ENCODE measurements around the gene KLHL25. TPM values are rescaled to one million over a fixed set of nuclear protein-coding genes. Genes with fewer than 3 reads are reported as not detected.

Gene KLHL25
- total RNA-seq, 1 donor from 2014 or later: 2.0 TPM

- ChIA-PET POLR2A (no interaction called here), CTCF (no interaction called here)
- TF ChIP-seq CTCF (IDR thresholded peaks at IDR 0.05): no peak
- no peak overlapping the region for H3K27ac Mint-ChIP-seq
- intact Hi-C loops (cut with micrococcal nuclease): no loop called here
- ATAC-seq (ENCODE audit: low read depth) (no peak), DNase-seq (no peak)
- no peaks in the 10 kb centered on the region for H3K4me1 Mint-ChIP-seq
- peaks cover 93% of the 10 kb centered on the region for H3K36me3 Mint-ChIP-seq (ENCODE audit: low read depth)
- no peaks in the 10 kb centered on the region for H3K9me3 Mint-ChIP-seq
- H3K27me3 Mint-ChIP-seq: no peaks in the 10 kb centered on the region
- no peak overlapping the region for H3K4me3 Mint-ChIP-seq
Measured at GRCh38 chr15:85745023-85745422, 49.7 kb downstream of the KLHL25 start.

GRCh38 chr15:85744579-85744978 is 50.1 kb downstream of the KLHL25 start:
- TF ChIP-seq CTCF (IDR thresholded peaks at IDR 0.05): no peak
- ChIA-PET CTCF (no interaction called here), POLR2A (no interaction called here)
- no peaks in the 10 kb centered on the region for H3K4me1 Mint-ChIP-seq
- ATAC-seq (ENCODE audit: low read depth) (no peak), DNase-seq (no peak)
- H3K4me3 Mint-ChIP-seq: no peak overlapping the region
- peaks cover 98% of the 10 kb centered on the region for H3K36me3 Mint-ChIP-seq (ENCODE audit: low read depth)
- H3K27me3 Mint-ChIP-seq: no peaks in the 10 kb centered on the region
- intact Hi-C loops (cut with micrococcal nuclease): no loop called here
- no peak overlapping the region for H3K27ac Mint-ChIP-seq
- no peaks in the 10 kb centered on the region for H3K9me3 Mint-ChIP-seq

- peak overlapping the region; percentile 18 for H3K27ac Mint-ChIP-seq
- H3K36me3 Mint-ChIP-seq (ENCODE audit: low read depth): peaks cover 96% of the 10 kb centered on the region
- POLR2A ChIA-PET: no interaction called here
Measured at GRCh38 chr15:85743392-85744055, 51.2 kb downstream of the KLHL25 start.

DNA sequence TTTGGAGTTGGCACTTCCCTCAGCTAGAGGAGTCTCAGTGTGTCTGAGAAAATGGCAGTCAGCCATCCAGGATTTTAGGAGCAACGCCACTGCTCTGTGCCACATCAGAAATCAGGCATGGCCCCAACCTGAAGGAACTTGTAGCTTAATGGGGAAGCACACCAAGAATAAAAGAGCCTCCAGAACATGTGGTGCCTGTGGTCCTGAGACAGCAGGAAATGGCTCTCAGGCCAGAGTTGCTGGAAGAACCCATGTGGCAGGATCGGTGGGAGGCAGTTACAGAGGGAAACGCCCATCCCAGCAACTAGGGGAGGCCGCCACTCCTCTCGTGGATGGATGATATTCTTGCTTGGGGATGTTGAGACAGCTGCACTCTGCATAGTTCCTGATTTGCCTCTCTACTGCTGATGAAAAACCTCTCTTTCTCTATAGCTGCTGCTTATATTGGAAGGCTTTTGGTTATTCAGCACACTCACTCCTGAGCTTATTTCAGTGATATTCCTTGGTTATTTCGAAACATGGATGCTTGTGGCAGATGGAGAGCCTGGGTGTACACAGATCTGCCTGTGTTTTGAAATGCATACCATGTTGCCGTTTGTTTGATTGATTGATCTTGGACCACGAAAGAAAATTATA is 52.4 kb downstream of the KLHL25 start:
- Mint-ChIP-seq H3K4me1 (no peaks in the 10 kb centered on the region), H3K36me3 (ENCODE audit: low read depth) (peaks cover 92% of the 10 kb centered on the region), H3K4me3 (no peak overlapping the region), H3K9me3 (no peaks in the 10 kb centered on the region), H3K27me3 (no peaks in the 10 kb centered on the region), H3K27ac (no peak overlapping the region)
- DNase-seq (no peak), ATAC-seq (ENCODE audit: low read depth) (no peak)
- ChIA-PET CTCF (interaction anchor here (0.6 to 3.0 kb wide), 2 partner anchors 12 to 64 kb away, joined by 3 to 9 read pairs; no protein-coding TSS in a partner anchor), POLR2A (no interaction called here)
- TF ChIP-seq CTCF (IDR thresholded peaks at IDR 0.05): no peak
- intact Hi-C loops (cut with micrococcal nuclease): no loop called here

More at GRCh38 chr15:85743392-85744055, 51.2 kb downstream of the KLHL25 start:
- intact Hi-C loops (cut with micrococcal nuclease): no loop called here
- H3K9me3 Mint-ChIP-seq: no peaks in the 10 kb centered on the region
- H3K4me1 Mint-ChIP-seq: no peaks in the 10 kb centered on the region
- CTCF ChIA-PET: no interaction called here
- no peak for ATAC-seq (ENCODE audit: low read depth)
- no peak for TF ChIP-seq CTCF (IDR thresholded peaks at IDR 0.05)
- DNase-seq: no peak
- H3K27me3 Mint-ChIP-seq: no peaks in the 10 kb centered on the region
- no peak overlapping the region for H3K4me3 Mint-ChIP-seq

GRCh38 chr15:85741662-85742061 is 53.1 kb downstream of the KLHL25 start:
- Mint-ChIP-seq H3K9me3 (no peaks in the 10 kb centered on the region), H3K4me1 (no peaks in the 10 kb centered on the region), H3K27me3 (no peaks in the 10 kb centered on the region), H3K4me3 (no peak overlapping the region), H3K36me3 (ENCODE audit: low read depth) (peaks cover 92% of the 10 kb centered on the region), H3K27ac (no peak overlapping the region)
- DNase-seq (no peak), ATAC-seq (ENCODE audit: low read depth) (no peak)
- ChIA-PET POLR2A (no interaction called here), CTCF (interaction anchor here (0.7 to 3.0 kb wide), 2 partner anchors 12 to 1159 kb away, joined by 3 to 9 read pairs; no protein-coding TSS in a partner anchor)
- intact Hi-C loops (cut with micrococcal nuclease): no loop called here
- no peak for TF ChIP-seq CTCF (IDR thresholded peaks at IDR 0.05)

Measured in activated B cell treated with CpG ODN at 0.5 μM for 24 hours (primary cell).